Subcutaneous adipose tissue (tissue), 4 donors: ENCODE measurements around the gene TRIM17. TPM values are rescaled to one million over a fixed set of nuclear protein-coding genes. Genes with fewer than 3 reads are reported as not detected.

ENCODE experiments used
- total RNA-seq, 4 donors: library from RNA; depleted of rRNA; stranded (reverse); fragments of >200 nt; gene quantifications; one replicate each; pipeline ENCODE4 v1.1.0, GENCODE V29; 2016
- TF ChIP-seq, protein P1 (sequence below): fragments of 450-650 bp; IDR thresholded peaks from one replicate; pipeline ENCODE4 v1.5.1; 2016; ENCODE audit warnings: low read depth, mild to moderate bottlenecking, control low read depth, antibody characterized with exemption, moderate library complexity

TRIM17 gene, protein sequence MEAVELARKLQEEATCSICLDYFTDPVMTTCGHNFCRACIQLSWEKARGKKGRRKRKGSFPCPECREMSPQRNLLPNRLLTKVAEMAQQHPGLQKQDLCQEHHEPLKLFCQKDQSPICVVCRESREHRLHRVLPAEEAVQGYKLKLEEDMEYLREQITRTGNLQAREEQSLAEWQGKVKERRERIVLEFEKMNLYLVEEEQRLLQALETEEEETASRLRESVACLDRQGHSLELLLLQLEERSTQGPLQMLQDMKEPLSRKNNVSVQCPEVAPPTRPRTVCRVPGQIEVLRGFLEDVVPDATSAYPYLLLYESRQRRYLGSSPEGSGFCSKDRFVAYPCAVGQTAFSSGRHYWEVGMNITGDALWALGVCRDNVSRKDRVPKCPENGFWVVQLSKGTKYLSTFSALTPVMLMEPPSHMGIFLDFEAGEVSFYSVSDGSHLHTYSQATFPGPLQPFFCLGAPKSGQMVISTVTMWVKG
- total RNA-seq, result not detected

DNA sequence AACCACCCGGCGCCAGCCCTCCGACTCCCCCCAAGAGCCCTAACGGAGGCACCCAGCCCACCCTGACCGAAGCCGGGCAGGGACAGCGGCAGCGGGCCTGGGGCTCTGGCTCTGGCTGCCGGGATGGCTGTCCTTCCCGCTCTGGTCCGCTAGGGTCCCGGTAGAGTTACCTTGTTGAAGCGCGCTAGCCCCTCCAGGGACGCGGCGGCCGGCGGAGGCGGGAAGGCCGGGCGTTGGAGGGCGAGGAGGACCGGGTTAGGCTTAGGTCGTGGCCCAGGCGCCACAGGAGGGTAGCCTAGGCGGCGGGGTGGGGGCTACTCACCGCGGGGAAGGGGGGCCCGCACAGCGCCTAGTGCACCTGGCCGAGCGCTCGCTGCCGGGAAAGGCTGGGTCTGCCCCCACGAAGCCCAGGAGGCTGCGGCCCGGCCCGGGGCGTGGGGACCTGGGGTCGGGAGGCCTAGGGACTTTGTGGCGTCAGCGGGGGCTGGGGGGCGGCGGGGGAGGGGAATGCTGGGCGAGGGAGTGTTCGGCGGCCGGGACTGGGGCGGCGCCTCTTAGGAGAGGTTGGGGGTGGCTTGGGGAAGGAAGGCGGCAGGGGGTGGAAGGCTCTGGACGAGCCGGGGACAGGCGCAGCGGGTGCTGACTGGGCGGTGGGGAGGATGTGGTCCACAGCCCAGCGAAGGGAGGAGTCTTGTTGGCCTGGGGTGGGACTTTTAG, at the start of gene TRIM17:
TRIM17 (minus strand) TSS at position 645 of the 717 bp plus-strand sequence. CDS start 1,789 bp downstream, outside the sequence.
- TF ChIP-seq, protein P1, sequence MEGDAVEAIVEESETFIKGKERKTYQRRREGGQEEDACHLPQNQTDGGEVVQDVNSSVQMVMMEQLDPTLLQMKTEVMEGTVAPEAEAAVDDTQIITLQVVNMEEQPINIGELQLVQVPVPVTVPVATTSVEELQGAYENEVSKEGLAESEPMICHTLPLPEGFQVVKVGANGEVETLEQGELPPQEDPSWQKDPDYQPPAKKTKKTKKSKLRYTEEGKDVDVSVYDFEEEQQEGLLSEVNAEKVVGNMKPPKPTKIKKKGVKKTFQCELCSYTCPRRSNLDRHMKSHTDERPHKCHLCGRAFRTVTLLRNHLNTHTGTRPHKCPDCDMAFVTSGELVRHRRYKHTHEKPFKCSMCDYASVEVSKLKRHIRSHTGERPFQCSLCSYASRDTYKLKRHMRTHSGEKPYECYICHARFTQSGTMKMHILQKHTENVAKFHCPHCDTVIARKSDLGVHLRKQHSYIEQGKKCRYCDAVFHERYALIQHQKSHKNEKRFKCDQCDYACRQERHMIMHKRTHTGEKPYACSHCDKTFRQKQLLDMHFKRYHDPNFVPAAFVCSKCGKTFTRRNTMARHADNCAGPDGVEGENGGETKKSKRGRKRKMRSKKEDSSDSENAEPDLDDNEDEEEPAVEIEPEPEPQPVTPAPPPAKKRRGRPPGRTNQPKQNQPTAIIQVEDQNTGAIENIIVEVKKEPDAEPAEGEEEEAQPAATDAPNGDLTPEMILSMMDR, result no peak

DNA sequence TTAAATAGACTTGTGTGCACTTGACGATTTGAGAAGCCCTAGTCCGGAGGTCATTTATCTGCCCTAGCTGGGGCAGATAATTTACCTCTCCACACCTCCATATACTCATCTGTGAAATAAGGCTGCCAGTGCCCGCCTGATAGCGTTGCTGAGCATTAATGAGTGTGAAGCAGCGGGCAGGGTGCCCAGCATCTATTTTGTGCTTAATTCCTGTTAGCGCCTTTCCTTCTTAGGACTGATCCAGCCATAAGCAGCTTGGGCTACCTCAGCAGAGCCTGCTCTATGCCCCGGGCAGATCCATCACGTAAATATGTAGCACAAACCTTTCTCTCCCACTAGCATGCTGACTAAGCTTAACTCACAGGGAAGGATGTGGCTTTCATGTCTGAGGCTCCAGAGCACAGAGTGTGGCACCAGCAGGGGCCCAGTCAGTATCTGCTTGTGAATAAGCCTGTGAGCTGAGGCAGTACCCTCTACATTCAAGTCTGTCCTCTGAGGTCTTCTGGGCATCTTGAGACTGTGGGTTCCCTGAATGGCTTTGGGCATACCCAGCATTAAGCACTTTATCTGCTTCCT, 49.0 kb upstream of the TRIM17 start:
- TF ChIP-seq, protein P1, result no peak

DNA sequence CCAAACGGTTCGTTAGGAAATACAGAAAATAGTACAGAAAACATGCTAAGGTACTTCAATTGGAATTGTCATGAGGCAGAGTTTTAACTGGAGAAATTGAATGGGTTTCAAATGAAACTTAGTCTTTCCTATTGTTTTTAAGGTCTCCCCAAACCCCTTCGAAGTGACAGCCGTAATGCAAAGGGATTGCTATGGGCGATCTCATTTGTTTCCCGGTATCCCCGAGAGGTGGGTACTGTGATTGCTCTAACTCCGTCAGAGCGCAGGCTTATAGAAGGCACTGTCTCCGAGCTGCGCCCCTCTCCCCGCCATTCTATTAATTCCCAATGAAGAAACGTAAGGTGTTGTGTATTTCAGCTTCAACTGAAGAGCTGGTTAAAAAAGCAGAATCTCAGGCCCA, 48.5 kb upstream of the TRIM17 start:
- TF ChIP-seq, protein P1, result no peak

DNA sequence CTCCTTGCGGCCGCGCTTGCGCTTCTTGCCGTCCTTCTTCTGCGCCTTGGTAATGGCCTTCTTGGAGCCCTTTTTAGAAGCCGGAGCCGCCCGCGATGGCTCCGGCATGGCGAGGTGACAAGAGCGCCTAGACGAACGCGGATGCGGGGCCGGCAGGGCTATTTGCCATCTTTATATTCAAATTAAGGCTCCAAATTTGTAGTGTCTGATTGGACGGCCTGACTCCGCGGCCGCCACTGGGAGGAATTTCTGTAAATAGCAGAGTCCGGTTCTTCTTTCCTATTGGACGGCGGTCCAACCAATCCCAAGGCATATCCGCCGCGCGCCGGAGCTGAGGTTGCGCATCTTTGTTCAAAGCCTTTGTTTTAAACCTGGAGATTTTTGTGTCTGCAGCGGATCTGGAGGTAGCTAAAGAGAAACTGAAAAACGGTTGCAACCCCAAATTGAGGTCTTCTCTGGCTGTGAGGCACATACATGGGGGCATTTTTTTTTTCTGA, 47.9 kb upstream of the TRIM17 start:
- TF ChIP-seq, protein P1, result no peak

DNA sequence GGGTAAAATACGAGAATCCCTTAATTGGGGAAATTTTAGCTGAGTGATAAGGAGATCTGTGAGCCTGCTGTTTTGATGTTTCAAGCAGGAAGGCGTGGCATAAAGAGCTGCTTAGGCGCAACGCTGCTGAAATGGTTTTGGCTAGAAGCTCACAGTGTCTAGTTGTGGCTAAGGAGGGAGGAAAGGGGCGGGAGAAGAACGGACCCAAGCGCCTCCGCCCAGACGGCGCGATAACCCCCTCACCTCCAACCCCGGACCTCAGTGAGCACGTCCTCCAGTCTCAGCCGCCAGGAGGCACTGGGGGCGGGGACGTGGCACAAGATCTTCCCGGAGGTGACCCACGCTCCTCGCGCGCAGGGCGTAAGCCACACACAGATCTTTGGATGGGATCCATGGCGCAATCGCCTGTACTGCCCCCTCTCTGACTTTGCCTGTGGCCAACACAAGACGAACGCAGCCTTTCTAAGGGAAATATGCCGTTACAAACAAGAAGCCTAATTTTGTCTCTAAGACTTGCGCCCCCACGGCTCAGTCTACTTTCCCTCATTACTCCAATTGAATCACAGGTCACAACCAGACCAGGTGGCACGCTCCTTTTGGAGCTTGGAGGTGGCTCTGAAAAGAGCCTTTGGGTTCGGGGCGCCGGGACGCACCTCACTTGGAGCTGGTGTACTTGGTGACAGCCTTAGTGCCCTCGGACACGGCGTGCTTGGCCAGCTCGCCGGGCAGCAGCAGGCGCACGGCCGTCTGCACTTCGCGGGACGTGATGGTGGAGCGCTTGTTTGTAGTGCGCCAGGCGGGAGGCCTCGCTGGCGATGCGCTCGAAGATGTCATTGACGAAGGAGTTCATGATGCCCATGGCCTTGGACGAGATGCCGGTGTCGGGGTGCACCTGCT, 47.1 kb upstream of the TRIM17 start:
- TF ChIP-seq, protein P1, result no peak

DNA sequence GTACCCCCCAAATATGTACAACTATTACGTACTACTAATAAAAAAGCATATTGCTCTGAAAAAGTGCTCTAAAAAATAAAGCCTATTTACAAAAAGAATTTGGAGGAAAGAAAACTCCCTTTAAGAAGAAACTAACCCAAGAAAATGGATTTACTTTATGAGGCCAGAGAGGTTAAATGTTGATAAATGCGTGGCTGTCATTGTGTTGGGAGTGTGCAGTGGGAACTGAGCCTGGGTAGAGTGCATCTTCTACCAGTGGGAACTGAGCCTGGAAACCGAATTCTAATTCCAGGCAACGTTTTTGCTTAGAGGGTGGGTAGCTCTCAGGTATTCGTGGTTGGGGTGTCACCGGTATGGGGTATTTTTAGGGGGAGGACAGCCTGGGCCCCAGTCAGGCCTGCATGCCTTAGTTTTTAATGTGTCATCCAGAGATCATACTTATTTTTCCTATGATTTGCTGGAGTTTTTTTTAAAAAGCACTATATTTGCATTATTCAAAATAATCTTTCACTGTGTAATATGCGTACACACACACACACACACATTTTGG, 46.4 kb upstream of the TRIM17 start:
- TF ChIP-seq, protein P1, result no peak
